KMS-11 (cell line): ENCODE results near the gene CYP4F8.
"Not testable (repeated sequence)": the region's sequence is repeated elsewhere in the genome, so short reads cannot be mapped to it uniquely, and the experiment has no call there.

Experiments used
- H2AFZ ChIP-seq: fragments of 200-600 bp; sonication (generic); 2 replicates; pipeline ENCODE4 v1.6.1; 2016; ENCODE audit warnings: antibody characterized with exemption, mixed run types, low read depth
- H3K27ac ChIP-seq: fragments of 200-600 bp; sonication (generic); 2 replicates; pipeline ENCODE4 v1.6.1; 2016; ENCODE audit warnings: mild to moderate bottlenecking, mixed run types
- H3K27me3 ChIP-seq: fragments of 200-600 bp; sonication (generic); 2 replicates; pipeline ENCODE4 v1.6.1; 2017; ENCODE audit warnings: mild to moderate bottlenecking, low read depth, mixed run types, moderate library complexity; ENCODE audit not compliant: insufficient read depth
- H3K36me3 ChIP-seq: fragments of 200-600 bp; sonication (generic); 2 replicates; pipeline ENCODE4 v1.6.1; 2017; ENCODE audit warnings: mild to moderate bottlenecking, mixed run types; ENCODE audit not compliant: insufficient read depth
- H3K4me1 ChIP-seq: fragments of 200-600 bp; sonication (generic); 2 replicates; pipeline ENCODE4 v1.6.1; 2016; ENCODE audit warnings: mild to moderate bottlenecking, low read depth, mixed run types; ENCODE audit not compliant: poor library complexity, severe bottlenecking
- H3K4me2 ChIP-seq: fragments of 200-600 bp; sonication (generic); 2 replicates; pipeline ENCODE4 v1.7.0; 2016; ENCODE audit warnings: mild to moderate bottlenecking, mixed run types
- H3K4me3 ChIP-seq: fragments of 200-600 bp; sonication (generic); IDR thresholded peaks from 2 replicates; pipeline ENCODE4 v1.6.1; 2017; ENCODE audit warnings: low read depth, low read length, mixed read lengths; ENCODE audit not compliant: insufficient read depth
- H3K79me2 ChIP-seq: fragments of 200-600 bp; sonication (generic); 2 replicates; pipeline ENCODE4 v1.6.1; 2016; ENCODE audit warnings: low read depth, mixed run types; ENCODE audit not compliant: insufficient read depth
- H3K9ac ChIP-seq: fragments of 200-600 bp; sonication (generic); 2 replicates; pipeline ENCODE4 v1.6.1; 2016; ENCODE audit warnings: mild to moderate bottlenecking, mixed run types
- H4K20me1 ChIP-seq: fragments of 200-600 bp; sonication (generic); 2 replicates; pipeline ENCODE4 v1.6.1; 2016; ENCODE audit warnings: mild to moderate bottlenecking, mixed run types; ENCODE audit not compliant: insufficient read depth
- TF ChIP-seq, protein P1 (sequence below): fragments of 200-600 bp; sonication (generic); conservative IDR thresholded peaks from 2 replicates; pipeline ENCODE4 v1.6.1; 2017; ENCODE audit warnings: low read depth, mild to moderate bottlenecking, antibody characterized with exemption, low read length, moderate library complexity, mixed read lengths

Gene CYP4F8

DNA sequence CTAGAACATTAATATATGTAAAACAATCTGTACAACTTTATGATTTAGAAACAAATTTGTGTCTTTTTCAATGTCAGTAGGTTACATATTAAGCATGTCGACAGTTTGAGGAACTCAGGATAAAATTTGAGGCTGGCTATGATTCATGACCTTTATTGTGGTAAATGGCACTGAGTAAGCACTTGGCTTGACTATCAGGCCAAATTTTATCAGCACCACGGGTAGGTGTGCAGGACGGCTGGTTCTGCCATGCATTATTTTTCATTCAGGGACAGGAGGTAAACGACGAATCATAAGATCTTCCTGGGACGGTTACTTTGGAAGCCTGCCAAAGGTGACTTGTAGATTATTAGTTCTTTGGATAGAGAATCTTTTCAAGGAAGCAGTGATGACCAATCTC, 19.9 kb upstream of the CYP4F8 start:
- H3K9ac ChIP-seq, result no peak overlapping the region
- peaks cover 3% of the 10 kb centered on the region; the same call in 1 of the 2 replicates for H3K27me3 ChIP-seq
- H3K27ac ChIP-seq, result no peak overlapping the region
- TF ChIP-seq, protein P1, sequence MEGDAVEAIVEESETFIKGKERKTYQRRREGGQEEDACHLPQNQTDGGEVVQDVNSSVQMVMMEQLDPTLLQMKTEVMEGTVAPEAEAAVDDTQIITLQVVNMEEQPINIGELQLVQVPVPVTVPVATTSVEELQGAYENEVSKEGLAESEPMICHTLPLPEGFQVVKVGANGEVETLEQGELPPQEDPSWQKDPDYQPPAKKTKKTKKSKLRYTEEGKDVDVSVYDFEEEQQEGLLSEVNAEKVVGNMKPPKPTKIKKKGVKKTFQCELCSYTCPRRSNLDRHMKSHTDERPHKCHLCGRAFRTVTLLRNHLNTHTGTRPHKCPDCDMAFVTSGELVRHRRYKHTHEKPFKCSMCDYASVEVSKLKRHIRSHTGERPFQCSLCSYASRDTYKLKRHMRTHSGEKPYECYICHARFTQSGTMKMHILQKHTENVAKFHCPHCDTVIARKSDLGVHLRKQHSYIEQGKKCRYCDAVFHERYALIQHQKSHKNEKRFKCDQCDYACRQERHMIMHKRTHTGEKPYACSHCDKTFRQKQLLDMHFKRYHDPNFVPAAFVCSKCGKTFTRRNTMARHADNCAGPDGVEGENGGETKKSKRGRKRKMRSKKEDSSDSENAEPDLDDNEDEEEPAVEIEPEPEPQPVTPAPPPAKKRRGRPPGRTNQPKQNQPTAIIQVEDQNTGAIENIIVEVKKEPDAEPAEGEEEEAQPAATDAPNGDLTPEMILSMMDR, result no peak
- no peak overlapping the region for H2AFZ ChIP-seq
- no peak overlapping the region for H3K4me3 ChIP-seq
- H3K79me2 ChIP-seq, result no peaks in the 10 kb centered on the region
- no peak overlapping the region for H3K4me2 ChIP-seq
- no peaks in the 10 kb centered on the region for H4K20me1 ChIP-seq
- no peaks in the 10 kb centered on the region for H3K36me3 ChIP-seq
- H3K4me1 ChIP-seq, result no peaks in the 10 kb centered on the region

DNA sequence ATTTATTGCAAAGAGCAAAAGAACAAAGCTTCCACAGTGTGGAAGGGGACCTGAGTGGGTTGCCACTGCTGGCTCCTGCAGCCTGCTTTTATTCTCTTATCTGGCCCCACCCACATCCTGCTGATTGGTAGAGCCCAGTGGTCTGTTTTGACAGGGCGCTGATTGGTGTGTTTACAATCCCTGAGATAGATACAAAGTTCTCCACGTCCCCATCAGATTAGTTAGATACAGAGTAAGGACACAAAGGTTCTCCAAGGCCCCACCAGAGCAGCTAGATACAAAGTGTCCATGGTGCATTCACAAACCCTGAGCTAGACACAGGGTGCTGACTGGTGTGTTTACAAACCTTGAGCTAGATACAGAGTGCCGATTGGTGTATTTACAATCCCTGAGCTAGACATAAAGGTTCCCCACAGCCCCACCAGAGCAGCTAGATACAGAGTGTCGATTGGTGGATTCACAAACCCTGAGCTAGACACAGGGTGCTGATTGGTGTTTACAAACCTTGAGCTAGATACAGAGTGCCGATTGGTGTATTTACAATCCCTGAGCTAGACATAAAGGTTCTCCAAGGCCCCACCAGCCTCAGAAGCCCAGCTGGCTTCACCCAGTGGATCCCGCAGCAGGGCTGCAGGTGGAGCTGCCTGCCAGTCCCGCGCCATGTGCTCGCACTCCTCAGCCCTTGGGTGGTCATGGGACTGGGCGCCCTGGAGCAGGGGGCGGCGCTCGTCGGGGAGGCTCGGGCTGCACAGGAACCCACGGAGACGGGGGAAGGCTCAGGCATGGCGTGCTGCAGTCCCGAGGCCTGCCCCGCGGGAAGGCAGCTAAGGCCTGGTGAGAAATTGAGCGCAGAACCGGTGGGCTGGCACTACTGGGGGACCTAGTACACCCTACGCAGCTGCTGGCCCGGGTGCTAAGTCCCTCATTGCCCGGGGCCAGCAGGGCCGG, 6.8 kb upstream of the CYP4F8 start:
- H3K27ac ChIP-seq, H3K4me3 ChIP-seq, H3K4me1 ChIP-seq, H3K9ac ChIP-seq, H3K4me2 ChIP-seq, H3K79me2 ChIP-seq, H2AFZ ChIP-seq, H3K36me3 ChIP-seq, H4K20me1 ChIP-seq, H3K27me3 ChIP-seq: not testable (repeated sequence)

DNA sequence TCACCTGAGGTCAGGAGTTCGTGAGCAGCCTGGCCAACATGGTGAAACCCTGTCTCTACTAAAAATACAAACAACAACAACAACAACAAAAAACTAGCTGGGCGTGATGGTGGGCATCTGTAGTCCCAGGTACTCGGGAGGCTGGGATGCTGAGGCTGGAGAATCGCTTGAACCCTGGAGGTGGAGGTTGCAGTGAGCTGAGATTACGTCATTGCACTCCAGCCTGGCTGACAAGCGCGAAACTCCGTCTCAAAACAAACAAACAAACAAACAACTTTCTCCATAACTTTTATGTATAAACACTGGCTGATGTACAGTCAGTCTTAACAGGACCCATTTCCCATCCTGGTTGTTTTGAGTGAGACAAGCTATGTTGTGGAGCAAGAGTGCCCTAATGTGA, 5.8 kb upstream of the CYP4F8 start:
- H3K79me2 ChIP-seq, result no peaks in the 10 kb centered on the region
- H3K4me1 ChIP-seq, result no peaks in the 10 kb centered on the region
- H3K4me3 ChIP-seq, result no peak overlapping the region
- H2AFZ ChIP-seq, result no peak overlapping the region
- H3K27me3 ChIP-seq, result peaks cover 8% of the 10 kb centered on the region; the same call in 1 of the 2 replicates
- no peak overlapping the region for H3K4me2 ChIP-seq
- H3K9ac ChIP-seq, result no peak overlapping the region
- no peaks in the 10 kb centered on the region for H3K36me3 ChIP-seq
- TF ChIP-seq, protein P1, result no peak
- no peak overlapping the region for H3K27ac ChIP-seq
- H4K20me1 ChIP-seq, result no peaks in the 10 kb centered on the region

DNA sequence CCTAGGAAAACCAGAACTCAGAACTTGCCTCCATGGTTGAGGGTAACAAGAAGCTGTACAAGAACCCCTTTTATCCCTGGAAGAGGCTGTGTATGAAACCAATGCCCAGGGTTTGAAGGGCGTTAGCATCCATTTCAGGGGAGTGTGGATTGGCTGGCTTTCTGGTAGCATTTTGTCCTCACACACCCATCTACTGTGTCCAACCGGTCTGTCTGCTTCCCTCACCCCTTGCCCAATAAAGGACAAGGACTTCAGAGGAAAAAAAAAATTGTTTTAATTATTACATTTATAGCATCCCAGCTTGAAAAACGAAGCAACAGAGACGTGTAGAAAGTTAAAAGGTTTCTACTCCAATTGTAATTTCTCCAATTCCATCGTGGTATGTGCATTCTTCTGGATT, 2.7 kb upstream of the CYP4F8 start:
- H3K79me2 ChIP-seq, result no peaks in the 10 kb centered on the region
- H3K4me2 ChIP-seq, result no peak overlapping the region
- H3K27me3 ChIP-seq, result peaks cover 8% of the 10 kb centered on the region; the same call in 1 of the 2 replicates
- H4K20me1 ChIP-seq, result no peaks in the 10 kb centered on the region
- H3K4me1 ChIP-seq, result no peaks in the 10 kb centered on the region
- no peak overlapping the region for H3K27ac ChIP-seq
- H3K36me3 ChIP-seq, result no peaks in the 10 kb centered on the region
- TF ChIP-seq, protein P1, result no peak
- H2AFZ ChIP-seq, result no peak overlapping the region
- H3K9ac ChIP-seq, result no peak overlapping the region
- H3K4me3 ChIP-seq, result no peak overlapping the region

DNA sequence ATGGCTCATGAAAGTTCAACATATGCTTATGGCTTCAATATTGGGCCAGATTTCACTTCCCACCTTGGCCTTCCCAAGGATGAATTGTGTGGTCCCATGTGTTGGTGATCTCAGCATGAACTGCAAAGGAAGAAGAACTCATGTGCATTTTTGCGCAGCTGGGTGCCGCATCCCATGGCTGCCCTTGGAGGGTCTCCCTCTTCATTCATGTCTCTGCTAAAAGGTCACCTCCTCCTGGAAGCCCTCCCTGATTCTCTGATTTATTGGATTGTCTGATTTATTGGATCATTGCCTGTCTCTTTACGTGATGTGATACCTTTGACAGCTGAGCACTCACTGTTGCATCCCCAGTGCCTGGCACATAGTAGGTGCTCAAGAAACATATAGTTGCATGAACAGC, 1.7 kb upstream of the CYP4F8 start:
- no peak overlapping the region for H3K9ac ChIP-seq
- TF ChIP-seq, protein P1, result no peak
- H3K4me1 ChIP-seq, result no peaks in the 10 kb centered on the region
- peaks cover 8% of the 10 kb centered on the region; the same call in 1 of the 2 replicates for H3K27me3 ChIP-seq
- H3K4me3 ChIP-seq, result no peak overlapping the region
- no peak overlapping the region for H2AFZ ChIP-seq
- no peaks in the 10 kb centered on the region for H3K79me2 ChIP-seq
- no peak overlapping the region for H3K27ac ChIP-seq
- H3K36me3 ChIP-seq, result no peaks in the 10 kb centered on the region
- no peak overlapping the region for H3K4me2 ChIP-seq
- no peaks in the 10 kb centered on the region for H4K20me1 ChIP-seq
